Panc1 (cell line): ENCODE data around the gene SDC4. TPM values are rescaled to one million over a fixed set of nuclear protein-coding genes. Genes with fewer than 3 reads are reported as not detected.

Experiments
- ATAC-seq: fragments of 200-7000 bp; cut with Tn5 transposase; 2 replicates; pipeline ENCODE4 v1.9.1; 2020; ENCODE audit warnings: mild to moderate bottlenecking, moderate library complexity
- BruUV-seq: library from RNA; stranded (reverse); fragments of 400-500 nt; replicated peaks from 2 replicates; lab custom pipeline; 2021; lab: Mats Ljungman, UMichigan
- CTCF ChIA-PET: fragments of 300-600 bp; sonication (Branson Sonifier 250); formaldehyde crosslinking; loops from one replicate; lab custom pipeline; 2022; ENCODE audit warnings: antibody characterized with exemption; lab: Charles Lee
- POLR2A ChIA-PET: fragments of 300-600 bp; sonication (Branson Sonifier 250); formaldehyde crosslinking; loops from one replicate; lab custom pipeline; 2022; ENCODE audit warnings: antibody characterized with exemption; lab: Charles Lee
- DNase-seq: peaks from one replicate; pipeline ENCODE4 v3.0.0-alpha.2; 2010; ENCODE audit warnings: low read depth, low spot score
- H3K27ac ChIP-seq: 2 replicates; pipeline ENCODE4 v1.5.1; 2011; ENCODE audit warnings: mild to moderate bottlenecking, low read length, inconsistent platforms
- H3K27me3 ChIP-seq: fragments of 200-500 bp; sonication (Bioruptor generic); 2 replicates; pipeline ENCODE4 v1.6.0; 2014; ENCODE audit warnings: low read length, inconsistent platforms; ENCODE audit not compliant: control insufficient read depth, insufficient read depth
- H3K36me3 ChIP-seq: fragments of 200-500 bp; sonication (Bioruptor generic); 2 replicates; pipeline ENCODE4 v1.5.1; 2014; ENCODE audit warnings: inconsistent platforms, mild to moderate bottlenecking, low read length, moderate library complexity; ENCODE audit not compliant: control insufficient read depth, insufficient read depth
- H3K4me1 ChIP-seq: 2 replicates; pipeline ENCODE4 v1.5.1; 2011; ENCODE audit warnings: inconsistent platforms, mild to moderate bottlenecking, low read length, moderate library complexity; ENCODE audit not compliant: control insufficient read depth, insufficient read depth
- H3K4me3 ChIP-seq, 2 experiments: 2 replicates each; pipeline ENCODE4 v1.5.1; 2011 to 2012; ENCODE audit warnings: low read depth in 2 of 2, low read length in 2 of 2, mild to moderate bottlenecking in 2 of 2, inconsistent platforms in 1 of 2, moderate library complexity in 1 of 2
- H3K9me3 ChIP-seq: fragments of 200-500 bp; sonication (Bioruptor generic); 2 replicates; pipeline ENCODE4 v1.5.1; 2014; ENCODE audit warnings: low read depth, mild to moderate bottlenecking, inconsistent platforms, low read length, moderate library complexity; ENCODE audit not compliant: control insufficient read depth, insufficient read depth
- CTCF ChIP-seq: fragments of 450-650 bp; IDR thresholded peaks from 2 replicates; pipeline ENCODE4 v1.5.1; 2017; ENCODE audit warnings: mild to moderate bottlenecking
- POLR2AphosphoS5 ChIP-seq: IDR thresholded peaks from 2 replicates; pipeline ENCODE4 v1.6.1; 2012; ENCODE audit warnings: mild to moderate bottlenecking, low read depth, low read length, moderate library complexity
- REST ChIP-seq, 2 experiments: IDR thresholded peaks; 2 replicates each; pipeline ENCODE4 v1.6.1; 2011 to 2012; ENCODE audit warnings: low read depth in 2 of 2, control low read depth in 1 of 2, low read length in 1 of 2, mild to moderate bottlenecking in 1 of 2, moderate library complexity in 1 of 2; ENCODE audit not compliant: insufficient read depth in 1 of 2
- SIN3A ChIP-seq: IDR thresholded peaks from 2 replicates; pipeline ENCODE4 v1.6.1; 2012; ENCODE audit warnings: low read depth, mild to moderate bottlenecking, low read length, moderate library complexity, borderline replicate concordance; ENCODE audit not compliant: insufficient read depth
- TCF7L2 ChIP-seq: IDR thresholded peaks from 2 replicates; pipeline ENCODE4 v1.6.1; 2011; ENCODE audit warnings: mild to moderate bottlenecking, low read depth, low read length, inconsistent platforms
- in situ Hi-C: cut with HindIII; loops from 2 replicates; pipeline ENCODE4 v1.10.0; 2016; ENCODE audit warnings: low sequenced_read_pairs, low pct_unique_long_range_greater_than_20kb
- intact Hi-C: fragments of 100-400 bp; cut with micrococcal nuclease; formaldehyde crosslinking; loops from one replicate; pipeline ENCODE4 v1.10.0; 2022; ENCODE audit not compliant: unreplicated experiment
- total RNA-seq: library from RNA; stranded (reverse); gene quantifications from one replicate; pipeline ENCODE4 v1.2.1, GENCODE V29; 2021; ENCODE audit not compliant: unreplicated experiment

SDC4 gene
- total RNA-seq, 1 experiment from 2014 or later, result 93.3 TPM

- no peaks in the 10 kb centered on the region for H3K4me1 ChIP-seq
- in situ Hi-C loops, result no loop called here
- no peaks in the 10 kb centered on the region for H3K27me3 ChIP-seq
- intact Hi-C loops, result loop anchor here (10.0 kb wide), 1 partner anchor 154 kb away; no protein-coding TSS in a partner anchor
- POLR2A ChIA-PET, result no interaction called here
- no TSS peak for BruUV-seq
- H3K27ac ChIP-seq, result no peak overlapping the region
- H3K9me3 ChIP-seq, result no peaks in the 10 kb centered on the region
- ATAC-seq (no peak), DNase-seq (no peak)
- CTCF ChIA-PET, result interaction anchor here (1.6 kb wide), 1 partner anchor 176 kb away, joined by 4 read pairs; no protein-coding TSS in a partner anchor
- TF ChIP-seq TCF7L2 (no peak), REST (IDR thresholded peaks at IDR 0.05; ENCODE audit: insufficient read depth in 1 of 2, low read depth in 2 of 2, low read length in 1 of 2) (no peak), CTCF (no peak), SIN3A (no peak), POLR2AphosphoS5 (no peak)
- H3K4me3 ChIP-seq, result no peak overlapping the region
- no peaks in the 10 kb centered on the region for H3K36me3 ChIP-seq
Measured at GRCh38 chr20:45288860-45289259, 59.4 kb downstream of the SDC4 start.

- DNase-seq (no peak), ATAC-seq (no peak)
- POLR2A ChIA-PET, result no interaction called here
- intact Hi-C loops, result loop anchor here (10.0 kb wide), 1 partner anchor 154 kb away; no protein-coding TSS in a partner anchor
- H3K27me3 ChIP-seq, result no peaks in the 10 kb centered on the region
- H3K4me3 ChIP-seq, result no peak overlapping the region
- H3K27ac ChIP-seq, result no peak overlapping the region
- in situ Hi-C loops, result no loop called here
- H3K9me3 ChIP-seq, result no peaks in the 10 kb centered on the region
- H3K4me1 ChIP-seq, result no peaks in the 10 kb centered on the region
- no TSS peak for BruUV-seq
- TF ChIP-seq SIN3A (no peak), POLR2AphosphoS5 (no peak), CTCF (no peak), TCF7L2 (no peak), REST (IDR thresholded peaks at IDR 0.05; ENCODE audit: insufficient read depth in 1 of 2, low read depth in 2 of 2, low read length in 1 of 2) (no peak)
- CTCF ChIA-PET, result no interaction called here
- H3K36me3 ChIP-seq, result no peaks in the 10 kb centered on the region
Measured at GRCh38 chr20:45288376-45288775, 59.8 kb downstream of the SDC4 start.
